Lower leg skin (tissue), 3 donors: ENCODE measurements around the gene LHFPL2.

Source experiments
- POLR2A ChIP-seq, 2 donors: fragments of 450-650 bp; IDR thresholded peaks; one replicate each; pipeline ENCODE4 v1.6.1; 2016 to 2017; ENCODE audit warnings: antibody characterized with exemption in 2 of 2, mild to moderate bottlenecking in 1 of 2, moderate library complexity in 1 of 2
- TF ChIP-seq, protein P1 (sequence below), 3 donors: fragments of 450-650 bp; IDR thresholded peaks; one replicate each; pipeline ENCODE4 v1.5.1; 2016; ENCODE audit warnings: antibody characterized with exemption in 3 of 3, mild to moderate bottlenecking in 3 of 3, moderate library complexity in 2 of 3

GRCh38 chr5:78649861-78650496 lies 1.4 kb upstream of the LHFPL2 start:
- TF ChIP-seq, protein P1, sequence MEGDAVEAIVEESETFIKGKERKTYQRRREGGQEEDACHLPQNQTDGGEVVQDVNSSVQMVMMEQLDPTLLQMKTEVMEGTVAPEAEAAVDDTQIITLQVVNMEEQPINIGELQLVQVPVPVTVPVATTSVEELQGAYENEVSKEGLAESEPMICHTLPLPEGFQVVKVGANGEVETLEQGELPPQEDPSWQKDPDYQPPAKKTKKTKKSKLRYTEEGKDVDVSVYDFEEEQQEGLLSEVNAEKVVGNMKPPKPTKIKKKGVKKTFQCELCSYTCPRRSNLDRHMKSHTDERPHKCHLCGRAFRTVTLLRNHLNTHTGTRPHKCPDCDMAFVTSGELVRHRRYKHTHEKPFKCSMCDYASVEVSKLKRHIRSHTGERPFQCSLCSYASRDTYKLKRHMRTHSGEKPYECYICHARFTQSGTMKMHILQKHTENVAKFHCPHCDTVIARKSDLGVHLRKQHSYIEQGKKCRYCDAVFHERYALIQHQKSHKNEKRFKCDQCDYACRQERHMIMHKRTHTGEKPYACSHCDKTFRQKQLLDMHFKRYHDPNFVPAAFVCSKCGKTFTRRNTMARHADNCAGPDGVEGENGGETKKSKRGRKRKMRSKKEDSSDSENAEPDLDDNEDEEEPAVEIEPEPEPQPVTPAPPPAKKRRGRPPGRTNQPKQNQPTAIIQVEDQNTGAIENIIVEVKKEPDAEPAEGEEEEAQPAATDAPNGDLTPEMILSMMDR (IDR thresholded peaks at IDR 0.05), result no peak
- no peak for TF ChIP-seq POLR2A (IDR thresholded peaks at IDR 0.05)
